HepG2 (cell line): Measurements from ENCODE around the gene DTNA. TPM values are rescaled to one million over a fixed set of nuclear protein-coding genes. Genes with fewer than 3 reads are reported as not detected.

ENCODE experiments used
- AKAP8 ChIP-seq: sonication (generic); formaldehyde crosslinking; IDR thresholded peaks from 2 replicates; pipeline ENCODE4 v1.5.1; 2020; ENCODE audit warnings: mild to moderate bottlenecking, missing genetic modification reagents
- ARNT2 ChIP-seq: sonication (generic); formaldehyde crosslinking; IDR thresholded peaks from 2 replicates; pipeline ENCODE4 v1.8.0; 2022; ENCODE audit warnings: mild to moderate bottlenecking, low read depth, missing genetic modification reagents, moderate library complexity
- CCDC6 ChIP-seq: sonication (generic); formaldehyde crosslinking; IDR thresholded peaks from 2 replicates; pipeline ENCODE4 v1.8.1; 2022; ENCODE audit warnings: mild to moderate bottlenecking, missing genetic modification reagents, moderate library complexity
- DR1 ChIP-seq: sonication (generic); formaldehyde crosslinking; IDR thresholded peaks from 2 replicates; pipeline ENCODE4 v1.8.0; 2021; ENCODE audit warnings: mild to moderate bottlenecking, missing genetic modification reagents, inconsistent platforms
- EZH2 ChIP-seq: conservative IDR thresholded peaks from 2 replicates; pipeline ENCODE4 v1.6.1; 2012; ENCODE audit warnings: mild to moderate bottlenecking, low read depth, low read length, moderate library complexity
- MAX ChIP-seq: IDR thresholded peaks from 2 replicates; pipeline ENCODE4 v1.6.1; 2012; ENCODE audit warnings: inconsistent platforms
- MTA1 ChIP-seq: sonication (generic); formaldehyde crosslinking; IDR thresholded peaks from 2 replicates; pipeline ENCODE4 v1.4.0; 2020; ENCODE audit warnings: missing genetic modification reagents, mild to moderate bottlenecking, borderline replicate concordance
- RBM22 ChIP-seq: fragments of 200-400 bp; formaldehyde crosslinking; optimal IDR thresholded peaks from 2 replicates; pipeline ENCODE3; 2017; ENCODE audit warnings: mild to moderate bottlenecking, low read length, moderate library complexity
- REL ChIP-seq: sonication (generic); formaldehyde crosslinking; conservative IDR thresholded peaks from 2 replicates; pipeline ENCODE4 v1.8.0; 2022; ENCODE audit warnings: mild to moderate bottlenecking, missing genetic modification reagents, moderate library complexity
- SRSF4 ChIP-seq: fragments of 200-400 bp; formaldehyde crosslinking; IDR thresholded peaks from one replicate; pipeline ENCODE4 v1.6.1; 2018; ENCODE audit warnings: mild to moderate bottlenecking, low read depth, low read length, moderate library complexity; ENCODE audit not compliant: poor library complexity, severe bottlenecking
- TARDBP ChIP-seq: sonication (generic); formaldehyde crosslinking; IDR thresholded peaks from 2 replicates; pipeline ENCODE4 v1.8.0; 2022; ENCODE audit warnings: mild to moderate bottlenecking, missing genetic modification reagents
- TFE3 ChIP-seq: IDR thresholded peaks from 2 replicates; pipeline ENCODE4 v1.6.1; 2016
- U2AF1 ChIP-seq: fragments of 200-400 bp; formaldehyde crosslinking; optimal IDR thresholded peaks from 2 replicates; pipeline ENCODE3; 2017; ENCODE audit warnings: mild to moderate bottlenecking, low read depth, low read length
- YY1 ChIP-seq: IDR thresholded peaks from 2 replicates; pipeline ENCODE4 v1.6.1; 2011; ENCODE audit warnings: low read length, low read depth, moderate library complexity, mild to moderate bottlenecking; ENCODE audit not compliant: insufficient read depth, insufficient replicate concordance
- ZFP36 ChIP-seq: fragments of 150-350 bp; IDR thresholded peaks from 2 replicates; pipeline ENCODE4 v1.6.1; 2018; ENCODE audit warnings: borderline replicate concordance, low read length, low read depth; ENCODE audit not compliant: partially characterized antibody
- ZNF124 ChIP-seq: sonication (generic); formaldehyde crosslinking; IDR thresholded peaks from 2 replicates; pipeline ENCODE4 v1.4.0; 2020; ENCODE audit warnings: missing genetic modification reagents
- ZNF20 ChIP-seq: sonication (generic); formaldehyde crosslinking; IDR thresholded peaks from 2 replicates; pipeline ENCODE4 v1.4.0; 2020; ENCODE audit warnings: mild to moderate bottlenecking, moderate library complexity, missing genetic modification reagents
- ZNF432 ChIP-seq: sonication (generic); formaldehyde crosslinking; IDR thresholded peaks from 2 replicates; pipeline ENCODE4 v1.5.0; 2020; ENCODE audit warnings: missing genetic modification reagents, mild to moderate bottlenecking, borderline replicate concordance
- ZNF543 ChIP-seq: sonication (generic); formaldehyde crosslinking; IDR thresholded peaks from 2 replicates; pipeline ENCODE4 v1.4.0; 2020; ENCODE audit warnings: mild to moderate bottlenecking, missing genetic modification reagents
- ZSCAN21 ChIP-seq: sonication (generic); formaldehyde crosslinking; IDR thresholded peaks from 2 replicates; pipeline ENCODE4 v1.8.0; 2022; ENCODE audit warnings: mild to moderate bottlenecking, missing genetic modification reagents, moderate library complexity, borderline replicate concordance
- polyA plus RNA-seq, 8 experiments: library from polyadenylated mRNA; depleted of rRNA in 3 of 8; stranded (reverse) in 7 of 8; unstranded in 1 of 8; fragments of >200 nt; fragmentation: Illumina TruSeq in 4 of 8; extraction: Trizol in 4 of 8; gene quantifications; 2 replicates each; pipeline versions ENCODE4 v1.2.1 to v1.2.3, GENCODE V29; 2011 to 2016; ENCODE audit warnings: low read depth in 4 of 8, missing spikeins in 1 of 8, mixed read lengths in 1 of 8; ENCODE audit not compliant: insufficient read depth in 1 of 8
- total RNA-seq, 5 experiments: library from RNA; depleted of rRNA; stranded (reverse); fragments of >200 nt; fragmentation: Illumina TruSeq; extraction: Trizol; gene quantifications; 2 replicates each; pipeline ENCODE4 v1.2.3, GENCODE V29; 2016; ENCODE audit warnings: low read depth in 1 of 5
- TF ChIP-seq, protein P1 (sequence below): sonication (generic); formaldehyde crosslinking; IDR thresholded peaks from 2 replicates; pipeline ENCODE4 v1.8.1; 2023; ENCODE audit warnings: missing genetic modification reagents, inconsistent platforms, borderline replicate concordance
- TF ChIP-seq, protein P2 (sequence below): IDR thresholded peaks from 2 replicates; pipeline ENCODE4 v1.6.1; 2016; ENCODE audit warnings: missing compliant biosample characterization, missing genetic modification reagents, borderline replicate concordance
- TF ChIP-seq, protein P3 (sequence below): IDR thresholded peaks from 2 replicates; pipeline ENCODE4 v1.6.1; 2016
- TF ChIP-seq, protein P4 (sequence below): sonication (generic); formaldehyde crosslinking; IDR thresholded peaks from 2 replicates; pipeline ENCODE4 v1.4.0; 2020; ENCODE audit warnings: low read depth, mild to moderate bottlenecking, missing genetic modification reagents

DTNA gene
- total and polyA plus RNA-seq, 2 of the 13 experiments (the other 11 are each of a cell fraction or from before 2014, with no cell fraction given): 8.5 to 29.0 TPM

DNA sequence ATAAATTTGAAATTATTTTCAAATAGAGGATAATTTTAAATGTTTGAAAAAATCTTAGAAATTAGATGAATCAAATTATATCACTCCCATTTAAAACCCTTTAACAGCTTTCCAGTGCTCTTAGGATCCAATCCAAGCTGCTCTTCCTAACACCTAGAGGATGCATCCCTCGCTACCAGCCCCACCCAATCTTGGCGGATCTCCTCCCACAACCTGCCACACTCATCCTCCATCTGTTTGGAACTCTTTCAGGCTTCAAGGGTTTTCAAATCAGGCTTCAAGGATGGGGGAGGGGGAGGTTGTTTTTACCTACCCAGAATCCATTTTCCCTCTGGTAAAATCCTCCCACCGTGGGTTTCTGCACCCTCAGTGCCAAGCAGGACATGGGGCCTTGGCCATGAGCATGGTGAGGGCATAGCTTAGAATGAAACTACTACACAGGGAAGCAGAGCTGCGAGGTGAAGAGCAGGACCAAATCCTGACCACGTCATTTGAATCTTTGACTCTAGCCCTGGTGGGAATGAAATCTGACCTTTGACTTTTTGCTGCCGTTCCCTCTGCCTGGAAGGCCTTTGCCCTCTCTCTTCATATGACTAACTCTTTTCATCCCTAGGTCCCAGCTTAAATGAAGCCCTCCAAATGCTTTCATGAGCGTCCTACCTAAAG lies 218.1 kb downstream of the DTNA start (continued):
- TF ChIP-seq ZNF432: no peak
- TF ChIP-seq ZNF20 (CRISPR knock-in tag): no peak
- TF ChIP-seq ARNT2 (CRISPR knock-in tag): 0 out of 2 replicates have a peak, but pooled peaks have one; percentile 20
- TF ChIP-seq SRSF4: no peak
- peak; percentile 49; the same call in 1 of the 2 replicates for TF ChIP-seq TARDBP
- TF ChIP-seq CCDC6: no peak
- TF ChIP-seq, protein P1, sequence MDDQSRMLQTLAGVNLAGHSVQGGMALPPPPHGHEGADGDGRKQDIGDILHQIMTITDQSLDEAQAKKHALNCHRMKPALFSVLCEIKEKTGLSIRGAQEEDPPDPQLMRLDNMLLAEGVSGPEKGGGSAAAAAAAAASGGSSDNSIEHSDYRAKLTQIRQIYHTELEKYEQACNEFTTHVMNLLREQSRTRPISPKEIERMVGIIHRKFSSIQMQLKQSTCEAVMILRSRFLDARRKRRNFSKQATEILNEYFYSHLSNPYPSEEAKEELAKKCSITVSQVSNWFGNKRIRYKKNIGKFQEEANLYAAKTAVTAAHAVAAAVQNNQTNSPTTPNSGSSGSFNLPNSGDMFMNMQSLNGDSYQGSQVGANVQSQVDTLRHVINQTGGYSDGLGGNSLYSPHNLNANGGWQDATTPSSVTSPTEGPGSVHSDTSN (CRISPR knock-in tag): no peak
- TF ChIP-seq AKAP8 (CRISPR knock-in tag): no peak
- no peak for TF ChIP-seq RBM22
- TF ChIP-seq MTA1 (CRISPR knock-in tag): no peak
- TF ChIP-seq, protein P2, sequence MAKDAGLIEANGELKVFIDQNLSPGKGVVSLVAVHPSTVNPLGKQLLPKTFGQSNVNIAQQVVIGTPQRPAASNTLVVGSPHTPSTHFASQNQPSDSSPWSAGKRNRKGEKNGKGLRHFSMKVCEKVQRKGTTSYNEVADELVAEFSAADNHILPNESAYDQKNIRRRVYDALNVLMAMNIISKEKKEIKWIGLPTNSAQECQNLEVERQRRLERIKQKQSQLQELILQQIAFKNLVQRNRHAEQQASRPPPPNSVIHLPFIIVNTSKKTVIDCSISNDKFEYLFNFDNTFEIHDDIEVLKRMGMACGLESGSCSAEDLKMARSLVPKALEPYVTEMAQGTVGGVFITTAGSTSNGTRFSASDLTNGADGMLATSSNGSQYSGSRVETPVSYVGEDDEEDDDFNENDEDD: peak; percentile 30; the same call in 1 of the 2 replicates
- TF ChIP-seq, protein P3, sequence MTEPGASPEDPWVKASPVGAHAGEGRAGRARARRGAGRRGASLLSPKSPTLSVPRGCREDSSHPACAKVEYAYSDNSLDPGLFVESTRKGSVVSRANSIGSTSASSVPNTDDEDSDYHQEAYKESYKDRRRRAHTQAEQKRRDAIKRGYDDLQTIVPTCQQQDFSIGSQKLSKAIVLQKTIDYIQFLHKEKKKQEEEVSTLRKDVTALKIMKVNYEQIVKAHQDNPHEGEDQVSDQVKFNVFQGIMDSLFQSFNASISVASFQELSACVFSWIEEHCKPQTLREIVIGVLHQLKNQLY (CRISPR knock-in tag): no peak
- no peak for TF ChIP-seq ZNF543 (CRISPR knock-in tag)
- no peak for TF ChIP-seq EZH2
- TF ChIP-seq TFE3 (CRISPR knock-in tag): peak; percentile 59; the same call in 1 of the 2 replicates
- TF ChIP-seq ZSCAN21 (CRISPR knock-in tag): no peak
- TF ChIP-seq, protein P4, sequence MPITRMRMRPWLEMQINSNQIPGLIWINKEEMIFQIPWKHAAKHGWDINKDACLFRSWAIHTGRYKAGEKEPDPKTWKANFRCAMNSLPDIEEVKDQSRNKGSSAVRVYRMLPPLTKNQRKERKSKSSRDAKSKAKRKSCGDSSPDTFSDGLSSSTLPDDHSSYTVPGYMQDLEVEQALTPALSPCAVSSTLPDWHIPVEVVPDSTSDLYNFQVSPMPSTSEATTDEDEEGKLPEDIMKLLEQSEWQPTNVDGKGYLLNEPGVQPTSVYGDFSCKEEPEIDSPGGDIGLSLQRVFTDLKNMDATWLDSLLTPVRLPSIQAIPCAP (CRISPR knock-in tag): no peak
- no peak for TF ChIP-seq REL
- no peak for TF ChIP-seq ZNF124 (CRISPR knock-in tag)
- no peak for TF ChIP-seq U2AF1
- TF ChIP-seq ZFP36: no peak
- peak; percentile 48 for TF ChIP-seq MAX
- TF ChIP-seq YY1: no peak
- no peak for TF ChIP-seq DR1 (CRISPR knock-in tag)
